T-cell (primary cell): ENCODE results near the gene MCAM. TPM values are rescaled to one million over a fixed set of nuclear protein-coding genes. Genes with fewer than 3 reads are reported as not detected.

ENCODE experiments used
- ATAC-seq, 4 experiments: fragments of 200-7000 bp in 3 of 4; fragments of 150-1000 bp in 1 of 4; cut with Tn5 transposase; replicated peaks in 1 of 4; 1 replicate in 3 of 4; 2 replicates in 1 of 4; pipeline ENCODE4 v1.10.0; 2021; ENCODE audit warnings: moderate library complexity in 3 of 4, mild to moderate bottlenecking in 2 of 4, moderate number of reproducible peaks in 1 of 4
- CTCF ChIA-PET, 2 donors: fragments of 300-600 bp; sonication (Branson Sonifier 250); formaldehyde crosslinking; loops; one replicate each; lab custom pipeline; 2022; ENCODE audit warnings: antibody characterized with exemption in 2 of 2; lab: Charles Lee
- POLR2A ChIA-PET, 2 donors: fragments of 300-600 bp; sonication (Branson Sonifier 250); formaldehyde crosslinking; loops; one replicate each; lab custom pipeline; 2022; ENCODE audit warnings: antibody characterized with exemption in 2 of 2; lab: Charles Lee
- DNase-seq, 35 experiments: peaks; one replicate each; pipeline versions ENCODE4 v3.0.0 to v3.0.0-alpha.2; 2013 to 2023
- H3K27ac ChIP-seq: one replicate; pipeline ENCODE4 v1.5.1; 2013; ENCODE audit warnings: low read length
- H3K27me3 ChIP-seq, 2 experiments: replicated peaks in 1 of 2; 1 replicate in 1 of 2; 2 replicates in 1 of 2; pipeline versions ENCODE4 v1.6.1 to v1.7.0; 2013; ENCODE audit warnings: low read length in 1 of 2, mixed read lengths in 1 of 2; ENCODE audit not compliant: control insufficient read depth in 2 of 2, insufficient read depth in 2 of 2; ENCODE audit errors: extremely low read depth in 1 of 2
- H3K36me3 ChIP-seq, 2 donors: 1 replicate in 1 of 2; 2 replicates in 1 of 2; pipeline versions ENCODE4 v1.6.1 to v1.7.0; 2013; ENCODE audit warnings: low read length in 1 of 2; ENCODE audit not compliant: control insufficient read depth in 2 of 2, insufficient read depth in 1 of 2; ENCODE audit errors: extremely low read depth in 1 of 2
- H3K4me1 ChIP-seq, 2 experiments: 1 replicate in 1 of 2; 2 replicates in 1 of 2; pipeline versions ENCODE4 v1.6.1 to v1.7.0; 2013; ENCODE audit warnings: low read length in 2 of 2, mixed read lengths in 1 of 2; ENCODE audit not compliant: insufficient read depth in 2 of 2, control insufficient read depth in 1 of 2; ENCODE audit errors: extremely low read depth in 1 of 2
- H3K4me3 ChIP-seq, 2 donors: 1 replicate in 1 of 2; 2 replicates in 1 of 2; pipeline versions ENCODE4 v1.5.1 to v1.7.0; 2013; ENCODE audit warnings: mild to moderate bottlenecking in 2 of 2, low read length in 1 of 2, moderate library complexity in 1 of 2; ENCODE audit not compliant: control insufficient read depth in 1 of 2; ENCODE audit errors: extremely low read depth in 1 of 2
- H3K9me3 ChIP-seq: 2 replicates; pipeline ENCODE4 v1.7.0; 2013
- H3K27ac Mint-ChIP-seq, 2 donors: one replicate each; pipeline ENCODE4 v1.8.0; 2020 to 2021; ENCODE audit warnings: mild to moderate bottlenecking in 2 of 2, mixed read lengths in 2 of 2
- H3K27me3 Mint-ChIP-seq, 2 donors: one replicate each; pipeline ENCODE4 v1.8.0; 2021 to 2022; ENCODE audit warnings: mixed read lengths in 2 of 2
- H3K36me3 Mint-ChIP-seq: one replicate; pipeline ENCODE4 v1.8.0; 2021; ENCODE audit warnings: mixed read lengths
- H3K4me1 Mint-ChIP-seq, 3 donors: one replicate each; pipeline ENCODE4 v1.8.0; 2020 to 2022; ENCODE audit warnings: mixed read lengths in 3 of 3, mild to moderate bottlenecking in 1 of 3
- H3K4me3 Mint-ChIP-seq, 3 donors: one replicate each; pipeline ENCODE4 v1.8.0; 2020 to 2022; ENCODE audit warnings: mild to moderate bottlenecking in 3 of 3, mixed read lengths in 3 of 3, moderate library complexity in 3 of 3
- H3K9me3 Mint-ChIP-seq, 3 donors: one replicate each; pipeline ENCODE4 v1.8.0; 2020 to 2022; ENCODE audit warnings: mixed read lengths in 3 of 3
- WGBS: methylation state at CpG from one replicate; pipeline ENCODE4 v1.1.5; 2013; ENCODE audit warnings: missing lambda C conversion rate; ENCODE audit not compliant: insufficient coverage; 5-methylcytosine and 5-hydroxymethylcytosine counted together
- total RNA-seq, 35 experiments: library from RNA in 6 of 35; stranded (reverse) in 6 of 35; fragments of 120-200 nt in 1 of 35; gene quantifications; one replicate each; pipeline versions ENCODE4 v1.2.1 to v1.2.4 and lab custom pipeline; 2013 to 2026

MCAM gene
- total RNA-seq, 5 donors from 2014 or later (not counting 1 experiment from before 2014, with no cell fraction given) = 0.50 to 10.2 (median 0.76) TPM

DNA sequence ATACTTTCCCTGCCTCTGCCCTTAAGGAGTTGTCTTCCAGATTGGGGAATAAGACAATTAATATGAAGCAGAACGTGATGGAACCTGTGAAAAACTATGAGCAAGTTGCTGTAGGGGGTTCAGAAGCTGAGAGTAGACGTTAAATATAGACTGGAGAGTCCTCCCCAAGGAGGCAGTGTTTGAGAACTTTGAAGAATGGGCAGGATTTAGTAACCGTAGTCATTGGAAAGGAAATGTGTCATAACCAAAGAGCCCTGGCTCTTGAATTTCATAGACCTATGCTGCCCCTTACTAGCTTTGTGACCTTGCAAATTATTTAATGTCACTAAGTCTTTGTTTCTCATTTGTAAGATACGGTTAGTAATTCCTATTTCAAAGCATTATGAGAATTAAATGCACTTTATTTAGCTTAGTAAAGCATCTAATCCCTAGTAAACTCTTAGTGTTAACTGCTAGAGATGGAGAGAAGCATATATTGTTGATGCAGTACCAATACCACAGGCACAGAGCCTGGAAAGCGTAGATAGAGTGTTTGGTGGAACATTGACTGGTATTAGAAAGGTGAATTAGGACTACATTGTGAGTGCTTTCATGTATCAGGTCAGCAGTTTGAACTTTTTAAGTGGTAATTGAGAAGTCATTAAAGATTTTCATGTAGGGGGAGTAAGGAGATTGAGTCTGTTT lies 54.1 kb downstream of the MCAM start:
- 14% methylated on average over 4 of the region's 5 CpGs for WGBS
- peak overlapping the region; percentile 79 for H3K27ac ChIP-seq
- no peak overlapping the region for H3K4me3 Mint-ChIP-seq
- H3K36me3 Mint-ChIP-seq = peaks cover 3% of the 10 kb centered on the region
- H3K4me1 ChIP-seq = peaks cover 44 to 64% of the 10 kb centered on the region in 2 experiments
- H3K4me3 ChIP-seq = peak overlapping the region in 1 of 2 donors; percentile 15
- H3K27ac Mint-ChIP-seq = no peak overlapping the region
- ATAC-seq (peak in 3 of 4 experiments; percentile 21 to 36 (median 26)), DNase-seq (peak in 1 of 35 experiments; percentile 46)
- H3K36me3 ChIP-seq = no peaks in the 10 kb centered on the region
- H3K27me3 ChIP-seq = no peaks in the 10 kb centered on the region
- POLR2A ChIA-PET = interaction anchor here (0.6 kb wide), 3 partner anchors 13 to 319 kb away, joined by 3 read pairs; no protein-coding TSS in a partner anchor
- H3K9me3 ChIP-seq = no peaks in the 10 kb centered on the region
- H3K9me3 Mint-ChIP-seq = no peaks in the 10 kb centered on the region
- H3K27me3 Mint-ChIP-seq = no peaks in the 10 kb centered on the region
- CTCF ChIA-PET = interaction anchor here (0.5 to 2.4 kb wide), 5 partner anchors 20 to 76 kb away, joined by 3 to 15 read pairs (median 7); partner anchors contain the start of gene CBL (in 1 of the 2)
- H3K4me1 Mint-ChIP-seq = peaks cover 34 to 63% (median 59%) of the 10 kb centered on the region in 3 donors

DNA sequence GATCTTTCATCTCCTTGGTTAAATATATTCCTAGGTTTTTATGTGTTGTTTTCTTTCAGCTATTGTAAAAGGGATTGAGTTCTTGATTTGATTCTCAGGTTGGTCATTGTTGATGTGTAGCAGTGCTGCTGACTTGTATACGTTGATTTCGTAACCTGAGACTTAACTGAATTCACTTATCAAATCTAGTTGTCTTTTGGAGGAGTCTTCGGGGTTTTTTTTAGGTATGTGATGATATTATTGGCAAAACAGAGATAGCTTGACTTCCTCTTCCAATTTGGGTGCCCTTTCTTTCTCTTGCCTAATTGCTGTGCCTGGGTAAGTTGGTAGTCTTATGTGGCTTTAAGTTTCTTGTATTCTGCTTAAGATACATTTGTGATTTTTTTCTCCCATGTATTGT lies 57.9 kb downstream of the MCAM start:
- H3K9me3 Mint-ChIP-seq = no peaks in the 10 kb centered on the region
- no peaks in the 10 kb centered on the region for H3K9me3 ChIP-seq
- no peak for ATAC-seq
- DNase-seq = no peak
- peaks cover 24 to 51% of the 10 kb centered on the region in 2 experiments for H3K4me1 ChIP-seq
- H3K27ac ChIP-seq = no peak overlapping the region
- H3K36me3 Mint-ChIP-seq = peaks cover 6% of the 10 kb centered on the region
- no CpG with 5 or more reads among the region's 3 CpGs for WGBS
- H3K36me3 ChIP-seq = peaks cover 0 to 2% of the 10 kb centered on the region in 2 donors
- peak overlapping the region; percentile 74 to 86 for H3K27ac Mint-ChIP-seq
- H3K27me3 ChIP-seq = no peaks in the 10 kb centered on the region
- H3K4me3 ChIP-seq = no peak overlapping the region
- CTCF ChIA-PET = interaction anchor here (0.6 to 1.1 kb wide), 3 partner anchors 20 to 53 kb away, joined by 3 to 4 read pairs (median 3); partner anchors contain the start of gene CBL (in 1 of the 2)
- peaks cover 27 to 48% (median 47%) of the 10 kb centered on the region in 3 donors for H3K4me1 Mint-ChIP-seq
- POLR2A ChIA-PET = interaction anchor here in 1 of 2 donors (0.6 kb wide), 1 partner anchor 433 kb away, joined by 3 read pairs; no protein-coding TSS in a partner anchor
- H3K27me3 Mint-ChIP-seq = no peaks in the 10 kb centered on the region
- H3K4me3 Mint-ChIP-seq = peak overlapping the region in 2 of 3 donors; percentile 11 to 69

Other genes with a start within 250 kb of the MCAM start
- gene VPS11, start 249.3 kb downstream of the MCAM start, total RNA-seq = 10 to 100 TPM; 59.5 to 69.8 (median 62.6) TPM
- 10 to 100 TPM in 3 of 5 donors, 1 to 10 TPM in 2; 6.7 to 17.8 (median 12.3) TPM for gene HMBS, start 232.2 kb downstream of the MCAM start, total RNA-seq
- gene DPAGT1, start 215.3 kb downstream of the MCAM start, total RNA-seq = 10 to 100 TPM; 21.7 to 54.2 (median 43.9) TPM
- gene C2CD2L, start 209.8 kb downstream of the MCAM start, total RNA-seq = 10 to 100 TPM; 18.9 to 36.4 (median 30.6) TPM
- 10 to 100 TPM; 30.0 to 68.5 (median 56.7) TPM for gene HINFP, start 195.6 kb downstream of the MCAM start, total RNA-seq
- gene ABCG4, start 168.1 kb downstream of the MCAM start, total RNA-seq = under 1 TPM in 1 of 5 donors, not detected in 4; 0.09 TPM
- gene NLRX1, start 148.4 kb downstream of the MCAM start, total RNA-seq = 10 to 100 TPM in 3 of 5 donors, 1 to 10 TPM in 2; 6.5 to 12.8 (median 11.6) TPM
- gene NHERF4, start 131.7 kb downstream of the MCAM start, total RNA-seq = 1 to 10 TPM in 1 of 5 donors, under 1 TPM in 3, not detected in 1; 0.30 to 1.1 (median 0.73) TPM
- 10 to 100 TPM; 40.9 to 42.2 (median 41.1) TPM for gene CBL, start 110.8 kb downstream of the MCAM start, total RNA-seq
- 10 to 100 TPM; 18.4 to 21.4 (median 20.3) TPM for gene RNF26, start 17.4 kb upstream of the MCAM start, total RNA-seq
- not detected for gene C1QTNF5, start 23.8 kb upstream of the MCAM start, total RNA-seq
- gene MFRP, start 29.6 kb upstream of the MCAM start, total RNA-seq = not detected
- gene USP2, start 64.6 kb upstream of the MCAM start, total RNA-seq = 1 to 10 TPM in 1 of 5 donors, under 1 TPM in 4; 0.13 to 3.2 (median 0.44) TPM
- under 1 TPM in 4 of 5 donors, not detected in 1; 0.44 to 0.76 (median 0.48) TPM for gene THY1, start 106.0 kb upstream of the MCAM start, total RNA-seq